Measurements from ENCODE around the gene PTPRN2. TPM values are rescaled to one million over a fixed set of nuclear protein-coding genes. Genes with fewer than 3 reads are reported as not detected.

The PTPRN2 gene
- total RNA-seq, 2 donors from 2014 or later, result 26.1 to 55.5 TPM

DNA sequence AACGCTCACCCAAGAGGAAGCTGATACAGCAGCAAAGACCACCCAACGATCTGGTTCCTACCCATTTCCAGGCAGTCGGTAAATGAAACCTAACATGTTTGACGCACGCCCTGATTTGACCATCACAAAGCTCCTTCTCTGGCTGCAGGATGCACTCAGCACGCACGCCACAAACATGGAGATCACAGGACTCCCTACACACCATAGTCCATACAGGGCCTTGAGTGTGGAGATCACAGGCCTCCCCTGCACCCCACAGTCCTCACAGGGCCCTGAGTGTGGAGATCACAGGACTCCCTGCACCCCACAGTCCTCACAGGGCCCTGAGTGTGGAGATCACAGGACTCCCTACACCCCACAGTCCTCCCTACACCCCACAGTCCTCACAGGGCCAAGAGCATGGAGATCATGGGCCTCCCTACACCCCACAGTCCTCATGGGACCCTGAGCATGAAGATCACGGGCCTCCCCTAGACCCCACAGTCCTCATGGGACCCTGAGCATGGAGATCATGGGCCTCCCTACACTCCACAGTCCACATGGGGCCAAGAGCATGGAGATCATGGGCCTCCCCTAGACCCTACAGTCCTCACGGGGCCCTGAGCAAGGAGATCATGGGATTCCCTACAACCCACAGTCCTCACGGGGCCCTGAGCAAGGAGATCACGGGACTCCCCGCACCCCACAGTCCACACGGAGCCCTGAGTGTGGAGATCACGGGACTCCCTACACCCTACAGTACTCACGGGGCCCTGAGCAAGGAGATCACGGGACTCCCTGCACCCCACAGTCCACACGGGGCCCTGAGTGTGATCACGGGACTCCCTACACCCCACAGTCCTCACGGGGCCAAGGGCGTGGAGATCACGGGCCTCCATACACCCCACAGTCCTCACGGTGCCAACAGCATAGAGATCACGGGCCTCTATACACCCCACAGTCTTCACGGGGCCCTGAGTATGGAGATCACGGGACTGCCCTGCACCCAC is 841.6 kb downstream of the PTPRN2 start:
- Histone ChIP-seq H3K4me1 (replicated peaks) (no peaks in the 10 kb centered on the region), H3K36me3 (no peaks in the 10 kb centered on the region), H3K27me3 (replicated peaks; ENCODE audit: insufficient read depth) (no peaks in the 10 kb centered on the region), H3K27ac (no peak overlapping the region), H3K4me3 (no peak overlapping the region), H3K9me3 (no peaks in the 10 kb centered on the region)
- no peak for DNase-seq (ENCODE audit: low spot score)
- TF ChIP-seq, protein P1, sequence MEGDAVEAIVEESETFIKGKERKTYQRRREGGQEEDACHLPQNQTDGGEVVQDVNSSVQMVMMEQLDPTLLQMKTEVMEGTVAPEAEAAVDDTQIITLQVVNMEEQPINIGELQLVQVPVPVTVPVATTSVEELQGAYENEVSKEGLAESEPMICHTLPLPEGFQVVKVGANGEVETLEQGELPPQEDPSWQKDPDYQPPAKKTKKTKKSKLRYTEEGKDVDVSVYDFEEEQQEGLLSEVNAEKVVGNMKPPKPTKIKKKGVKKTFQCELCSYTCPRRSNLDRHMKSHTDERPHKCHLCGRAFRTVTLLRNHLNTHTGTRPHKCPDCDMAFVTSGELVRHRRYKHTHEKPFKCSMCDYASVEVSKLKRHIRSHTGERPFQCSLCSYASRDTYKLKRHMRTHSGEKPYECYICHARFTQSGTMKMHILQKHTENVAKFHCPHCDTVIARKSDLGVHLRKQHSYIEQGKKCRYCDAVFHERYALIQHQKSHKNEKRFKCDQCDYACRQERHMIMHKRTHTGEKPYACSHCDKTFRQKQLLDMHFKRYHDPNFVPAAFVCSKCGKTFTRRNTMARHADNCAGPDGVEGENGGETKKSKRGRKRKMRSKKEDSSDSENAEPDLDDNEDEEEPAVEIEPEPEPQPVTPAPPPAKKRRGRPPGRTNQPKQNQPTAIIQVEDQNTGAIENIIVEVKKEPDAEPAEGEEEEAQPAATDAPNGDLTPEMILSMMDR (IDR thresholded peaks at IDR 0.05), result no peak
- TF ChIP-seq POLR2A (IDR thresholded peaks at IDR 0.05), result no peak
- no peak for TF ChIP-seq POLR2AphosphoS5 (IDR thresholded peaks at IDR 0.05)
- WGBS, result 92% methylated on average over 25 of the region's 25 CpGs
- intact Hi-C loops (cut with DNase I), result no loop called here

DNA sequence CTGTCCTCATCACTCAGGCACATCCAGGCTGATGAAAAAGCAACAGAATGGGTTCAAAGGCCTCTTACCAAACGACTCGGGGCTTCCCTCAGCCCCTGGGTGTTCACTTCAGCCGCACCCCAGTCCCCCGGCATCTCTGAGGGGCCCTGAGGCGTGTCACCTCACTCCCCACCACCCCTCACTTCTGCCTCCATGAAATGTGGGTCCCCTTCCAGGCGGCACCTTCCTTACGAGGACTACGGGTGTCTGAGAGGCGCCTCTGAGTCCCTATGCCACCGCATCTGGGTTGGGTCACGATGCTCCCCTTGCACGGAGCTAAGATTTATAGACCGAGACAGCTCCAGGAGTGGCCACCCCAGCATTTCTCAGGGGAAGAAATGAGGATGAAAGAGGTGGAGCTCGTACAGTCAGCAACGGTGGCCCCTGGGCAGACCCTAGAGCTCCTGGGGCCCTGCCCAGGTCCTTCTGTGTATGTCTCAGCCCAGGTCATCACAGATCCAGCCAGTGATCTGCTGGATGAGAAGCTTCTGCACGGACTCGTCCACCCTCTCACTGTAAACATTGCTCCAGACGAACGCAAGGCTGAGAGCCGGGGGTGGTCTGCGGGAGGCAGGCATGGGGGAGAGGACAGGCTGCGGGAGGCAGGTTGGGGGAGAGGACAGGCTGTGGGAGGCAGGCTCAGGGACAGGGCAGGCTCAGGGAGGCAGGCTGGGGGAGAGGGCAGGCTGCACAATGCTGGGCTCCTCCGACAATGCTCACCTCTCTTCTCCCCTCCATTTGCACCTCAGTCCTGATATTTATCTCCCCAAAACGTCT is 842.6 kb downstream of the PTPRN2 start:
- WGBS, result 72% methylated on average over 24 of the region's 24 CpGs
- TF ChIP-seq, protein P1 (IDR thresholded peaks at IDR 0.05), result no peak
- TF ChIP-seq POLR2AphosphoS5 (IDR thresholded peaks at IDR 0.05) (no peak), POLR2A (IDR thresholded peaks at IDR 0.05) (no peak)
- Histone ChIP-seq H3K36me3 (no peaks in the 10 kb centered on the region), H3K4me3 (no peak overlapping the region), H3K27me3 (replicated peaks; ENCODE audit: insufficient read depth) (no peaks in the 10 kb centered on the region), H3K27ac (no peak overlapping the region), H3K4me1 (replicated peaks) (no peaks in the 10 kb centered on the region), H3K9me3 (no peaks in the 10 kb centered on the region)
- no peak for DNase-seq (ENCODE audit: low spot score)
- intact Hi-C loops (cut with DNase I), result no loop called here

DNA sequence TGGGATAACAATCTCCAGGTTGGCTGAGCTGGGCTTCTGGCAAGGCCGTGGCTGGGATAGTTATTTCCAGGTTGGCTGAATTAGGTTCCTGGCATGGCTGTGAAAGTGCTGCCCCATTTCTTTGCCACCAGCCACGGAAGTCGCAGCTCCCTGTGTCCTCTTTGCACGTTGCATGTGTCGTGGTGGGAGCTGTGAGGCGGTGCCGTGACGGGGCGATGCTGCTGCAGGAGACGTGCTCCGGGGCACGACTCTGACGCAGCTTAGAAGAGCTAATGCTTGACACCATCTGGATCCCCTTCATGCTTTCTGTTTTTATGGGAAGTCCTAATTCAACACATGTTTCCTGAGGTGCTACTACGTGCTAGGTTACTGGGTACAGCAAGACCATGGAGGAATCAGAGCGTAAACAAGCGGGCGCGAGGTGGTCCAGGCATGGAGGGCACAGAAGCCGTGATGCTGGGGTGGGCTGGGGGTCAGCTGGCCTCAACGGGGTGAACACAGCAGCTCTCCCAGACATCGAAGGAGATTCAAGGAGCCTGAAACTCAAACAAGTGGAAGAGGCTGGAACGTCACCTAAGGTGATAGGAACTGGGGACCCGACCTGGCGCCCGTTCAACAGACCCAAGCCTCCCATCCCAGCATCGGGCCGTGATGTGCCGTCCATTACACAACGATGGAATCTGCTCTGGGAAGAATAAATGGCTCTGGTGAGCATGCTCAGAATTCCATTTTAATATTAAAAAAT is 843.7 kb downstream of the PTPRN2 start:
- H3K27ac ChIP-seq, result no peak overlapping the region
- no peaks in the 10 kb centered on the region for H3K27me3 ChIP-seq (replicated peaks; ENCODE audit: insufficient read depth)
- no peak overlapping the region for H3K4me3 ChIP-seq
- no peaks in the 10 kb centered on the region for H3K9me3 ChIP-seq
- intact Hi-C loops (cut with DNase I), result no loop called here
- no peaks in the 10 kb centered on the region for H3K4me1 ChIP-seq (replicated peaks)
- no peak for DNase-seq (ENCODE audit: low spot score)
- no peak for TF ChIP-seq POLR2AphosphoS5 (IDR thresholded peaks at IDR 0.05)
- TF ChIP-seq, protein P1 (IDR thresholded peaks at IDR 0.05), result no peak
- no peak for TF ChIP-seq POLR2A (IDR thresholded peaks at IDR 0.05)
- no peaks in the 10 kb centered on the region for H3K36me3 ChIP-seq
- 90% methylated on average over 29 of the region's 29 CpGs for WGBS

DNA sequence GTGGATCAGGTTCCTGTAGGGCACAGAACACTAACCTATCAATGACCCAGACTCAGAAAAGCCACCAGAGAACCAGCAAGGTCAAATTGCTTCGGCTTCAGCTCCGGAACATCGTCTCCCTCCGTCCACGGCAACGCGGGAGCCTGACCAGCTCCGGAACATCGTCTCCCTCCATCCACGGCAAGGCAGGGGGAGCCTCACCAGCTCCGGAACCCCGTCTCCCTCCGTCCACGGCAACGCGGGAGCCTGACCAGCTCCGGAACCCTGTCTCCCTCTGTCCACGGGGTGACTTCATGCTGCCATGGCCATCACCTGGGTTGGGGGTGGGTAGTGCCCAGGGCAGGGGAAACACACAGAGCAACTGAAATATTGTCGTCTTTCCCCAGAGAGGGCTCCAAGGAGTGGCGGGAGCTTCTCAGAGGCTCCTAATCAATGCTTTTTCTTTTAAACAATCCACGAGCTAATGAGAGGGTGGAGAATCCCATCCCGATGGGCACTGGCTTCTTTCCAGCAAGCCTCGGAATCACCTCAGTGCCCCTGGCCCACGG is 847.3 kb downstream of the PTPRN2 start:
- Histone ChIP-seq H3K9me3 (no peaks in the 10 kb centered on the region), H3K27ac (no peak overlapping the region), H3K36me3 (no peaks in the 10 kb centered on the region), H3K4me3 (no peak overlapping the region), H3K27me3 (replicated peaks; ENCODE audit: insufficient read depth) (no peaks in the 10 kb centered on the region), H3K4me1 (replicated peaks) (no peaks in the 10 kb centered on the region)
- no peak for DNase-seq (ENCODE audit: low spot score)
- intact Hi-C loops (cut with DNase I), result no loop called here
- TF ChIP-seq POLR2A (IDR thresholded peaks at IDR 0.05), result no peak
- TF ChIP-seq POLR2AphosphoS5 (IDR thresholded peaks at IDR 0.05), result no peak
- TF ChIP-seq, protein P1 (IDR thresholded peaks at IDR 0.05), result no peak
- WGBS, result 80% methylated on average over 24 of the region's 24 CpGs
